NCI-H524 treated with DMSO at 0.1 percent for 48 hours (cell line): ENCODE data around the gene PSMD2.

Experiments
- DNase-seq: peaks from one replicate; lab custom pipeline; 2025; lab: John Stamatoyannopoulos, UW

Gene PSMD2

DNA sequence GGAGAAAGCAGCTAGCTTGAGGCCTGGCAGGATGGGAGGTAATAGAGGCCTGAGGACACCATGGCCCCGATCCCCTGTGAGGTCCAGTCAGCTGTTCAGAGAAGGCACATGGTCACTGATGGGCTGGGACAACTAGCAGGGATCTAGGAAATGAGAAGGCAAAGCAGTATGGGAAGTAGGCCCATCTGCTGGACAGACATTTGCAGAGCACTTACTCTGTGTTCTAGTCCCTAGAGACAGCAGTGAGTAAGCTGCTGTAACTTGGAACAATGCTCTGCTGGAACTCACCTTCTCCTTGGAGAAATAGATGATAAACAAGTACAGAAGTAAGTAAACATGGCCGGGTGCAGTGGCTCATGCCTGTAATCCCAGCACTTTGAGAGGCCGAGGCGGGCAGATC is 16.1 kb upstream of the PSMD2 start:
- no peak for DNase-seq

DNA sequence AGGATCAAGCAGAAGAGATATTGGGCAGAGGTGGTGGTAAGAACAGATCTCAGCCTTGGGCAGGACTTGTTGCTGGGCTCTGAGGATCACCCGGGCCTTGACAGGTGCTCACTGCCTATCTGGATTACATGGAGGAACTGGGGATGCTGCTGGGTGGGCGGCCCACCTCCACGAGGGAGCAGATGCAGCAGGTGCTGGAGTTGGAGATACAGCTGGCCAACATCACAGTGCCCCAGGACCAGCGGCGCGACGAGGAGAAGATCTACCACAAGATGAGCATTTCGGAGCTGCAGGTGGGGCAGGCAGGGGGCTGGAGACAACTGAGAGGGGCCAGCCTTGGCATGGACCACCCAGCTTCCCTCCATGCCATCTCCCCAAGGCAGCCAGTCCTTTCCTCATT is 15.4 kb upstream of the PSMD2 start:
- no peak for DNase-seq

DNA sequence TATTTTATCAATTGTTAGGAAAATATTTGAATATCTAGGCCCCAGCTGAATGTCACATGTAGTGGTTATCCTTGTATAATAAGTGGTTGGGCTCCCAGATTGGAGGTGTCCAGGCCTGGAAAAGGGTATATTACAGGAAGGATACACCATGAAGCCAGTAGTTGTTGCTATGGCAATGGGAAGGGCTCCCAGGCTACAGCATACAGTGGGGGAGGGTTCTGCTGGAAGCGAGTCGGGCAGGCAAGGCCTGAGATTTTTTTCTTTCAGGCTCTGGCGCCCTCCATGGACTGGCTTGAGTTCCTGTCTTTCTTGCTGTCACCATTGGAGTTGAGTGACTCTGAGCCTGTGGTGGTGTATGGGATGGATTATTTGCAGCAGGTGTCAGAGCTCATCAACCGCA is 14.3 kb upstream of the PSMD2 start:
- DNase-seq = peak; percentile 77

DNA sequence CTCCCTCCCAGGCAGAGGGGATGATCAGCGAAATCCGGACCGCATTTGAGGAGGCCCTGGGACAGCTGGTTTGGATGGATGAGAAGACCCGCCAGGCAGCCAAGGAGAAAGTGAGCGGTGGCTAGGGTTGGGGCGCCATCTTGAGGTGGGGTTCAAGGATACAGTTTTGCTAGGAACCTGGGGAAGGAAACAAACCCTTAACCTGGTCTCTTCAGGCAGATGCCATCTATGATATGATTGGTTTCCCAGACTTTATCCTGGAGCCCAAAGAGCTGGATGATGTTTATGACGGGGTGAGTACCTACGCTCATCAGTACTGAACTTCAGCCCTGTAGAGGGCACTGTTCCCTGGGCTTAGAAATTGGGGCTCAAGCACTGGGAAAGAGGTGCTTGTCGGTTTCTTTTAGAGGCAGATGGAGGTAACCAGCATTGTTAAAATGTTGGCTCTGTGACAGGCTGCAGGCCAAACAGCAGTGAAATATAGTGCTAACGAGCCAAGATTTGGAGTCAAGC is 9.6 kb upstream of the PSMD2 start:
- DNase-seq = peak; percentile 47

DNA sequence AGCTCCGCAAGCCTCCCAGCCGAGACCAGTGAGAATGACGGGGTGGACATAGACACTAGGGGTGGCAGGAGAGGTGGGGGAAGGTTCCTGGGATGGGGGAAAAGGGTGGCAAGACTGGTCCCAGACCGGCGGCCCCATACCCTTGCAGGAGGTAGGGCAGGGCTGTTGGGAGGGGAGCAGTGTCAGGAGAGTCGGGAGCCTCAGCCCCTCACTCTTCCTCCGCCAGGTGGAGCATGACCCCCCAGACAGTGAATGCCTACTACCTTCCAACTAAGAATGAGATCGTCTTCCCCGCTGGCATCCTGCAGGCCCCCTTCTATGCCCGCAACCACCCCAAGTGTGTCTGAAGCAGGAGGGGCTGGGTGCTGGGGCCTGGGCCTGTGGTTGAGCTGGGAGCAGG is 8.7 kb upstream of the PSMD2 start:
- no peak for DNase-seq

DNA sequence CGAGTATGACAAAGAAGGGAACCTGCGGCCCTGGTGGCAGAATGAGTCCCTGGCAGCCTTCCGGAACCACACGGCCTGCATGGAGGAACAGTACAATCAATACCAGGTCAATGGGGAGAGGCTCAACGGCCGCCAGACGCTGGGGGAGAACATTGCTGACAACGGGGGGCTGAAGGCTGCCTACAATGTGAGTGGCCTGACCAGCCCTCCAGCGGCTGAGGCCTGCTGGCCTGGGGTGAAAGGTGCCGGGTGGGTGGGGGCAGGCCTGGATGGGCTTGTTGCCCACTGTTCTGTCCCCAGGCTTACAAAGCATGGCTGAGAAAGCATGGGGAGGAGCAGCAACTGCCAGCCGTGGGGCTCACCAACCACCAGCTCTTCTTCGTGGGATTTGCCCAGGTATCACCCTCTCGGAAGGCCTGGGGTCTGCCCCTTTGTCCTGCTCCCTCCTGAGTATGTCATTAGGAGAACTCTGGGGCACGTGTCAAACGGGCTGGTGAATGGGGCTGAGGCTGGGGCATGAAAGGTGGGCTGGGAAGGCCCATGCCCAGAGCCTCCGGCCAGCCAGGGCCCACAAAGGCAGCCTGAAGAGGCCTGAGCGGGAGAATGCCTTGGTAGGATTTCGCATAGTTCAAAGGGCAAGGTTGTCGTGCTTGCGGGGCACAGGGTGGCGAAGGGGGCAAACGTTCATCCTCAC is 7.8 kb upstream of the PSMD2 start:
- no peak for DNase-seq

DNA sequence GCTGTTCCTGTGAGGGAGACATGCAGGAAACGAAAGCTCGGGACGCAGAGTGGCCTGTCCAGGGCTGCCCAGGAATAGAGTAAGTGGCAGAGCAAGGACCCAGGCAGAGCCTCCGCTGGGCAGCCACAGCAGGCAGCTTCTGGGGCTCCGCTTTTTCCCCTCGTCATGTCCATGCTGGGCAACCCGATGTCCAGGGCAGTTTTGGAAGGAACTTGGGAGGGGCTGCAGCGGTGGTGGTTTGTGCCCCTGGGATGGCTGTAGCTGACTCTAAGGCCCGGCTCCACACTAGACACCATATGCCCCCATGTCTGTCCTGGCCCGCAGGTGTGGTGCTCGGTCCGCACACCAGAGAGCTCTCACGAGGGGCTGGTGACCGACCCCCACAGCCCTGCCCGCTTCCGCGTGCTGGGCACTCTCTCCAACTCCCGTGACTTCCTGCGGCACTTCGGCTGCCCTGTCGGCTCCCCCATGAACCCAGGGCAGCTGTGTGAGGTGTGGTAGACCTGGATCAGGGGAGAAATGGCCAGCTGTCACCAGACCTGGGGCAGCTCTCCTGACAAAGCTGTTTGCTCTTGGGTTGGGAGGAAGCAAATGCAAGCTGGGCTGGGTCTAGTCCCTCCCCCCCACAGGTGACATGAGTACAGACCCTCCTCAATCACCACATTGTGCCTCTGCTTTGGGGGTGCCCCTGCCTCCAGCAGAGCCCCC is 7.1 kb upstream of the PSMD2 start:
- no peak for DNase-seq

- no peak for DNase-seq
These were observed 3.3 kb upstream of the PSMD2 start for GRCh38 chr3:184295771-184296170.

DNA sequence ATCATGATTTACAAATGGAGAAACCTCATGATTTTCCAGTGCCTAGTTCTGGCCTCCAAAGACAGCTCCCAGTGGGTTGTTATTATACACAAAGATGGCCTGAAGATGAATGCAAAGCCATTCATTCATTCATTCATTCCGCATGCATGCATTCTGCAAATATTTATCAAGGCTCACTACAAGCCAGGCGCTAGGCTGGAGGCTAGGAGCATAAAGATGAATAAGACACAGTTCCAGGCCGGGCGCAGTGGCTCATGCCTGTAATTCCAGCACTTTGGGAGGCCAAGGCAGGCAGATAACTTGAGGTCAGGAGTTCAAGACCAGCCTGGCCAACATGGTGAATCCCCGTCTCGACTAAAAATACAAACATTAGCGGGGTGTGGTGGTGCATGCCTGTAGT is 2.4 kb upstream of the PSMD2 start:
- no peak for DNase-seq

- DNase-seq = no peak
These were observed 692 bp downstream of the PSMD2 start for GRCh38 chr3:184299488-184300377.

GRCh38 chr3:184300378-184300720 is 1.3 kb downstream of the PSMD2 start:
- DNase-seq = no peak

GRCh38 chr3:184305577-184305976 is 6.5 kb downstream of the PSMD2 start:
- no peak for DNase-seq

- DNase-seq = no peak
These were observed 7.4 kb downstream of the PSMD2 start for GRCh38 chr3:184306341-184306972.

- no peak for DNase-seq
These were observed 8.9 kb downstream of the PSMD2 start for GRCh38 chr3:184307915-184308314.

DNA sequence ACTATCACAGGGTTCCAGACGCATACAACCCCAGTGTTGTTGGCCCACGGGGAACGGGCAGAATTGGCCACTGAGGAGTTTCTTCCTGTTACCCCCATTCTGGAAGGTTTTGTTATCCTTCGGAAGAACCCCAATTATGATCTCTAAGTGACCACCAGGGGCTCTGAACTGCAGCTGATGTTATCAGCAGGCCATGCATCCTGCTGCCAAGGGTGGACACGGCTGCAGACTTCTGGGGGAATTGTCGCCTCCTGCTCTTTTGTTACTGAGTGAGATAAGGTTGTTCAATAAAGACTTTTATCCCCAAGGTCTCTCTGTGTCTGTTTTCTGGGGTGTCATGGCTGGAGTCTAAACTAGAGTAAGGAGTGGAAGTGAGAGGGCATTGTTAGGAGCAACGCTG is 9.7 kb downstream of the PSMD2 start:
- no peak for DNase-seq

DNA sequence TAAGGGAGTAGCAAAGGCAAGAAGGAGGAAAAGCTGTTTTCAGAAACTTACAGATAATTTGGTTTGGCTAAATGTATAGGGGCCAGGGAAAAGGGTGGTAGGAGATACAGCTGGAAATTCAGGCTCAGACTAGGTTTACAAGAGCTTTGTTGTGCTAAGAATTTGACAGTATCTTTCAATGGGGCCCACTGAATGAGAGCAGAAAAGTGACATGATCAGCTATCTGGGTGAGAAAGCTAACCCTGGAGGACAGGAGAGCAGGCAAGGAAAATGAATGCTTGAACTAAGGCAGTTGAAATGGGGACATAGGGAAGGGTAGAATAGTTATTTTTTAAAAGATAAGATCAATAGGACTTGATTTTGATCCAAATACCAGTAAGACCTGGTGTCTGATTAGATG is 12.6 kb downstream of the PSMD2 start:
- no peak for DNase-seq

DNA sequence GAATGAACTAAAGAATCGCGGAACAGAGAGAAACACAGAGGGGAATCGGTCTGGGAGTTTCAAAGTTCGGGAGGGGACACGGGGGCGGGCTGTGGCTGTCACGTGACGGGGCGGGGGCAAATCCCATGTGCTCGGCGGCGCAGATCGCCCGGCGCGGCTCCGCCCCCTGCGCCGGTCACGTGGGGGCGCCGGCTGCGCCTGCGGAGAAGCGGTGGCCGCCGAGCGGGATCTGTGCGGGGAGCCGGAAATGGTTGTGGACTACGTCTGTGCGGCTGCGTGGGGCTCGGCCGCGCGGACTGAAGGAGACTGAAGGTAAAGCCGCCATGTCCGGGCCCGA is 15.3 kb downstream of the PSMD2 start, which contains the start of gene EIF4G1:
EIF4G1 (plus strand) TSS at position 244 of the 337 bp plus-strand sequence. CDS start 1,191 bp downstream, outside the sequence.
- peak; percentile 79 for DNase-seq

GRCh38 chr3:184314700-184315542 is 15.9 kb downstream of the PSMD2 start:
- no peak for DNase-seq

DNA sequence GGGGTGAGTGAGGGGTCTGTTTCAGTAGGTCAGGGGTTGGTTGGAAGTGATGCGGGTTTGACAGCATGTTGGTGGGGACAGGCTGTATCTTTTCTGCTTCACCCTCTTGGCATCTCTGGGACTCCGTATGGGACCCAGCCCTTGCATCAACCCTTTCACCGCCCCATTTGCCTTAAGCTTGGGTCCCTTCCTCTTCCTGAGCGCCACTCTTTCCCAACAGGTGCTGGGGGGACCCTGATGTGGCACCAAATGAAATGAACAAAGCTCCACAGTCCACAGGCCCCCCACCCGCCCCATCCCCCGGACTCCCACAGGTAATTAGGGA is 16.5 kb downstream of the PSMD2 start:
- no peak for DNase-seq

- no peak for DNase-seq
These were observed 17.0 kb downstream of the PSMD2 start for GRCh38 chr3:184315871-184316661.

- DNase-seq = no peak
These were observed 17.8 kb downstream of the PSMD2 start for GRCh38 chr3:184316792-184317191.
